ENCODE results near the gene GNAI3. TPM values are rescaled to one million over a fixed set of nuclear protein-coding genes. Genes with fewer than 3 reads are reported as not detected.

Gene GNAI3
- total and polyA plus RNA-seq, 2 of the 8 experiments (the other 6 are each of a cell fraction or from before 2014, with no cell fraction given) = 4.0 to 9.8 TPM

- Histone ChIP-seq H3K23ac (ENCODE audit: insufficient read length) (no peak overlapping the region), H3K56ac (replicated peaks; ENCODE audit: insufficient read length, low read depth, low read length) (no peak overlapping the region), H3K14ac (ENCODE audit: insufficient read length) (no peak overlapping the region), H2AFZ (ENCODE audit: low read length) (no peak overlapping the region), H3K4me1 (replicated peaks in 1 of 4; ENCODE audit: control insufficient read depth in 3 of 4, insufficient read depth in 4 of 4, low read length in 3 of 4) (peaks cover 0 to 10% (median 2%) of the 10 kb centered on the region in 4 experiments; a peak in 4 of 7 replicates), H2BK120ac (replicated peaks; ENCODE audit: low read depth, low read length) (no peak overlapping the region), H4K20me1 (replicated peaks in 1 of 2; ENCODE audit: control insufficient read depth in 1 of 2, insufficient read depth in 2 of 2, low read length in 2 of 2) (no peaks in the 10 kb centered on the region), H3K23me2 (ENCODE audit: low read depth, low read length) (peaks cover under 1% of the 10 kb centered on the region), H2BK20ac (ENCODE audit: low read length) (no peak overlapping the region), H4K8ac (ENCODE audit: extremely low read depth, insufficient read depth, low read length) (no peak overlapping the region; the same call in 1 of the 2 replicates), H3K27me3 (replicated peaks in 1 of 4; ENCODE audit: control insufficient read depth in 3 of 4, extremely low read depth in 1 of 4, insufficient read depth in 3 of 4, low read length in 3 of 4) (peaks cover 0 to 2% (median 0%) of the 10 kb centered on the region in 4 experiments; a peak in 1 of 7 replicates), H4K91ac (replicated peaks; ENCODE audit: insufficient read length, low read length) (no peak overlapping the region), H2BK5ac (ENCODE audit: low read depth, low read length) (no peak overlapping the region), H3K4me2 (ENCODE audit: insufficient read depth in 1 of 2, low read depth in 2 of 2, low read length in 2 of 2) (no peak overlapping the region), H2BK12ac (ENCODE audit: low read depth, low read length) (no peak overlapping the region), H3K4ac (replicated peaks; ENCODE audit: insufficient read length, low read depth, low read length) (no peak overlapping the region), H3K79me2 (ENCODE audit: control insufficient read depth in 1 of 2, insufficient read depth in 2 of 2, low read length in 2 of 2) (peaks cover 0 to 3% of the 10 kb centered on the region in 2 experiments; a peak in 2 of 4 replicates), H3K27ac (ENCODE audit: low read depth, low read length) (no peak overlapping the region), H3K18ac (ENCODE audit: extremely low read depth, low read length) (no peak overlapping the region), H2BK15ac (ENCODE audit: low read length) (no peak overlapping the region), H3K4me3 (ENCODE audit: extremely low read depth in 1 of 4, insufficient read depth in 2 of 4, low read depth in 3 of 4, low read length in 4 of 4) (no peak overlapping the region), H4K5ac (ENCODE audit: insufficient read length, low read depth, low read length) (no peak overlapping the region), H3K9me3 (ENCODE audit: insufficient read depth in 2 of 2, low read depth in 1 of 2, low read length in 1 of 2) (no peaks in the 10 kb centered on the region), H3K36me3 (ENCODE audit: control insufficient read depth in 2 of 4, insufficient read depth in 4 of 4, low read length in 3 of 4) (no peaks in the 10 kb centered on the region), H2AK5ac (ENCODE audit: low read depth, low read length) (no peak overlapping the region), H3K9ac (replicated peaks in 1 of 4; ENCODE audit: extremely low read depth in 1 of 4, low read depth in 3 of 4, low read length in 3 of 4) (no peak overlapping the region), H3K79me1 (ENCODE audit: low read depth, low read length) (no peaks in the 10 kb centered on the region; the same call in 1 of the 2 replicates)
- ChIA-PET CTCF (ENCODE audit: partially characterized antibody) (interaction anchor here (2.4 to 26.3 kb wide), 4 partner anchors 9 to 93 kb away, joined by 13 to 1755 read pairs (median 95); partner anchors contain the start of genes AMIGO1, ATXN7L2 and CYB561D1), POLR2A (ENCODE audit: partially characterized antibody) (no interaction called here)
- 93% methylated on average over 9 of the region's 10 CpGs; no CpG with 5 or more reads in 1 of the 2 experiments for WGBS, 2 experiments (ENCODE audit: extremely low coverage in 1 of 2, insufficient coverage in 1 of 2, insufficient read length in 1 of 2, insufficient replicate concordance in 2 of 2, low coverage in 1 of 2, low lambda C conversion rate in 2 of 2, missing lambda C conversion rate in 1 of 2)
- FAIRE-seq = no peak
- no peak for DNase-seq (ENCODE audit: low read depth in 1 of 2, low spot score in 2 of 2)
- TF ChIP-seq BACH1 (IDR thresholded peaks at IDR 0.05; ENCODE audit: low read length) = no peak
- TF ChIP-seq SAP30 (IDR thresholded peaks at IDR 0.05; ENCODE audit: insufficient read depth, insufficient replicate concordance, low read length) = no peak
- no peak for TF ChIP-seq RAD21 (IDR thresholded peaks at IDR 0.05 in 1 of 2, conservative IDR thresholded peaks at IDR 0.05 in 1 of 2; ENCODE audit: low read depth in 2 of 2, low read length in 2 of 2)
- TF ChIP-seq RNF2 (IDR thresholded peaks at IDR 0.05; ENCODE audit: borderline replicate concordance, low read depth, low read length, missing control alignments, poor library complexity, severe bottlenecking) = no peak
- TF ChIP-seq SIN3A (conservative IDR thresholded peaks at IDR 0.05 in 1 of 2, IDR thresholded peaks at IDR 0.05 in 1 of 2; ENCODE audit: low read depth in 1 of 2, low read length in 2 of 2) = no peak
- no peak for TF ChIP-seq ASH2L (IDR thresholded peaks at IDR 0.05; ENCODE audit: low read length)
- no peak for TF ChIP-seq SP4 (IDR thresholded peaks at IDR 0.05; ENCODE audit: low read length)
- TF ChIP-seq CBX5 (IDR thresholded peaks at IDR 0.05; ENCODE audit: low read depth, low read length) = no peak
- no peak for TF ChIP-seq CTBP2 (IDR thresholded peaks at IDR 0.05; ENCODE audit: borderline replicate concordance, insufficient read depth, insufficient read length, low read length)
- no peak for TF ChIP-seq TEAD4 (IDR thresholded peaks at IDR 0.05; ENCODE audit: low read depth, low read length)
- TF ChIP-seq CEBPB (IDR thresholded peaks at IDR 0.05; ENCODE audit: low read depth, low read length) = no peak
These were observed 5.8 kb upstream of the GNAI3 start for GRCh38 chr1:109542657-109543056.

Data from H1 (cell line).